Suppressor macrophage treated with lipopolysaccharide for 1 hour (primary cell): ENCODE data around the gene NPRL2.
A peak's percentile ranks its signal among the peaks of the same experiment; 100 is the strongest.

ENCODE experiments used
- DNase-seq, 3 donors: peaks; one replicate each; pipeline ENCODE4 v3.0.0-alpha.2; 2020 to 2022

Gene NPRL2

DNA sequence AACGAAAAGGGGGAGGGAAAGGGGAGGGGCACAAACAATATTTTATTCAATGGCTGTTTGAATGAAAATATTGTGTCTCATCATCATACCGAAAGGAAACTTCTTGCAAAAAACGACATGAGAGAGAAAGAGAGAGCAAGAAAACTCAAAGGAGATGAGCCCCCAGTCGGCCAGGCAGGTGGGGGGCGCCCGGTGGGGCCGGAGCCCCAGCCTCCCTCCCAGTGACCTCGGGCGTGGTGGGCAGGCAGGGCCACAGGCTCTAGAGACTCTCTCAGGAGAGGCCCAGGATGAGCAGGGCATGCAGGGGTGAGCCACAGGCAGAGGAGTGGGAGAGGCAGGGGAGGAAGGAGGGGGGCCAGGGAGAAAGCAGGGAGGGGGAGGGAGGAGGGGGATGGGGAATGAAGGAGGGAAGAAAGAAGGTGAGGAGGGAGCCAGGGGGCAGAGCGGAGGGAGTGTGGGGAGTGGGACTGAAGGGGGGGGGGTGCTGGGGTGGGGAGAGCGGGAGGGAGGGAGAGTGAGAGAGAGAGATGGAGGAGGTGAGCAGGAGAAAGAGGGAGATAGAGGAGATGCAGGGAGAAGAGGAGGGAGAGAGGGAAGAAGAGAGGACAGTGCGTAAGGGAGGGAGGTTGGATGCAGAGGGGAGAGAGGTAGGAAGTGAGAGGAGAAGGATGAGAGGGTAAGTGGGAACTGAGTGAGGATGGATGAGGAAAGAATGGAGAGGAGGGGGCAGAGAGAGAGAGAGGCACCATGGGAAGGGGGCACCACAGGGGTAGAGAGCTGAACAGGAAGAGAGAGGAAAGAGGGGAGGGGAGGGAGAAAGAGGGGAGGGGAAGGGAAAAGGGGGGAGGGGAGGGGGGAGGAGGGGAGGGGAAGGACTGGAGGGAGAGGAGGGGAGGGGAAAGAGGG, 22.8 kb upstream of the NPRL2 start:
- DNase-seq = no peak

DNA sequence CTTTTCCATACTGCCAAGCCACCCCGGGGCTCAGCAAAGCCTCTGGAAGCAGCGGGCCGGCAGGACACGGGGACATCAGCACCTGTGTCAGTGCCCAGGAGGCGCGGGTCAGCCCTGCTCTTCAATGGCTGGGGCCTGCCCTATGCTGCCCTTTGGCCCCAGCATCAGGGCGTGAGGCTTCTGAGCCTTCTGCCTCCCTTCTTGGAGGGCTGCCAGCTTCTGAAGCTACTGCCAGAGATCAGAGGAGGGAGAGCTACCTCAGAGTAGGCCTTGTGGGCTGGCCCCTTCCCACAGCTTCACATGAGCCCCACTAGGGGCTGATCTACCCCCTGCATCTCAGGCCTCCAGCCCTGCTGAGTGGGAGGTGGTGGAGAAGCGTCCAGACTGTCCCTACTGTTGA, 21.8 kb upstream of the NPRL2 start:
- DNase-seq = no peak

DNA sequence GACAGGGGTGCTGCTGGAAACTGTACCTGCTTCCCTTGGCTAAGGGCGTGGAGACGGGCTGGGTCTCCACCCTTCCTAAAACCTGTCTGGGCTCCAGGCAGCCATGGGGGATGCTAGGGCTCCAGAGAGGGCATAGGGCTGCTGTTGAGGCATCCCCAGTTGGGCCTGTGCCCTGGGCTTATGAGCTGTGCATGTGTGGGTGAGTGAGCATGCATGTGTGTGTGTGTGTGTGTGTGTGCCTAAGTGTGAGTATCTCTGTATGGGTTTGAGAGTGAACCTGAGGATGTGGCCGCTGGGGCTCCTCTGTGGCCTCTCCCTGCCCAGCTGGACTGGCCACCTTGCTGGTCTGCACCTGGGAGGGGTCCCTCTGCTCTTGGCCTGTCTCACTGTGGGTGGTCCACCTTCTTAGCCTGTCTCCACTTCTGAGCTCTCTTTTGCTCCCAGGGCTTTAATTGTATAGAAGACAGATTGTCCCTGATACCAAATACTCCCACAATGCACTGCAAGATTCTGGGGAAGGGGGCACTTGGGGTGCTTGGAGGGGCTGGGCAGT, 20.6 kb upstream of the NPRL2 start:
- peak in 2 of 3 donors; percentile 18 to 30 for DNase-seq

GRCh38 chr3:50370594-50370993, 20.0 kb upstream of the NPRL2 start:
- DNase-seq = peak in 2 of 3 donors; percentile 24 to 31

DNA sequence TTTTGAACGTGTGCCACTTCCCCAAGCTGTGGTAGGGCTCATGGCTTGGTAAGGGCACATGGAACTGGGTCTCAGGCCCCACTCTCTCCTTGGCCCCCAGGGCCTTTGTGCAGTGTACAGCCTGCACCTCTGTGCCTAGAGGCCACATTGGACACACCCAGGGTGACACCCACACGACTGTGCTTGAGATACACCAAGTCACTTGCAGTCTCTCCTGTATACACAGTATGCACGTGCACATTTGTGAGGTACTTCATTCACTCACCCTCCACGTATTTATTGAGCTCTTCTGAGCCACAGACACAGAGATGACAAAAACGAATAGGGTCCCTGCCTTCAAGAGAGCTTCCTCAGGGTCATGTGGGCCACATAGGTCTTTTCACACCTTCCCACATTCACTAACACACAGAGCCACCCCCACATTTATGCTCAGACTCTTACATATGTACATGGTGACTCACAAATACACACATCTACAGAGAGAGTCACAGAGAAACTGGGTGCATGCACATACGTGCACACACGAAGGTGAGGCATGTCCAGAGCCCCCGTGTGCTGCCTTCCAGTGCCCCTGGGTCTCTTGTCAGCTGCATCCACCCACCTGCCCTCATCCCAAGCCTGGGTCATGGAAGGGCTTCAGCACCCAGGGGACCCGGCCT, 18.6 kb upstream of the NPRL2 start:
- no peak for DNase-seq

GRCh38 chr3:50365842-50366220, 15.3 kb upstream of the NPRL2 start:
- DNase-seq = no peak

- peak; percentile 75 to 93 (median 86) for DNase-seq
Observed at GRCh38 chr3:50365080-50365841, 14.7 kb upstream of the NPRL2 start.

GRCh38 chr3:50364573-50365079, 14.1 kb upstream of the NPRL2 start:
- no peak for DNase-seq

DNA sequence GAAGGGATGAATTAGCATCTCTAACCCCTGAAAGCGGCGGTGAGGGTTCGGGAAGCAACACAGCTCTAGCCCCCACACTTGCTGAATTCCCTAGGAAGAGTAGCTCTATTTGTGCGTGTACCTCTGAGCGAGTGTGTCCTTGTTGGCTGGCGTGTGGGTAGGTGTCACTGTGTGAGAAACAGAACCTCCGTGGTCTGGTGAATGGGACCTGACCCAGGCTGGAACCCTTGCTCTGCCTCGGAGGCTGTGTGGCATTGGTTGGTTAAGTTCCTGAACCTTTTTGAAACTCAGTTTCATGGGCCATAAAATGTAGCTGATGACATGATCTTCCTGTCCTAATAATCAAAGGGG, 9.2 kb upstream of the NPRL2 start:
- no peak for DNase-seq

DNA sequence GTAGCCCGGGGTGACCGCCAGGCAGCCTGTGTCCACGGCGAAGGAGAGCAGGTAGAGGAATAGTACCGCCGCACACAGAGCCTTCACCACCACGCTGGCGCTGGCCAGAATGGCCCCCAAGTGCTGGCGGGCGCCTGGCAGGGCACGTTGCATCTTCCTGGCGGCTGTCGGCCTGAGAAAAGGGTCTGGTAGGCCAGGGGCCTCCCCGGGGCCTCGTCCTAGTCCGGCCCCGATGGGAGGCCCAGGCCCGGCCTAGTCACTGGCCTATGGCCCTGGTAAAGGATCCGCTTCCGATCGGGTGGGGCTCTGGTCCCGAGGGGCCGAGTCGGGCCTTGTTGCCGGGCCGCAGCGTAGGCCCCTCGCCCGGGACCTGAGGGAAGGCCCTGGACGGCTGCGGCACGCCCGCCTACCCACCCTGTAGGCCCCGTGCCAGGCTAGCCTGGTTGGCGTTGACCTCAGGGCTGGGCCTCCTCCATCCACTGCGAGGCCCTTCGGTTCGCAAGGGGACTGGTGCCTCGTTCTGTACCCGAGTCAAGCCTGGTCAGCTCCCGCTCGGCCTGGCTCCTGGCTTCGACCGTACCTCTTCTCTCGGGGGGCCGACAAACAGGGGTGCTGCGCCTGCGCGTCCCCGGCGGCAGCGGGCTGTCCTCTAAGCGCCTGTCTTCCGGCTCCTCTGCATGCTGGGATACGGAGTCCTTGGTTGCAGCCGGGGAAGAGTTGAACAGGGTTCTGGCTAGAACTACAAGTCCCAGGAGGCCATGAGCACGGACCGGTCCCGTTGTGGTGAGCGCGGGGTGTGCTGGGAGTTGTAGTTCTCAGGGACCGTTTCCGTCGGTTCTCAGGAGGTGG, 8.6 kb upstream of the NPRL2 start, which contains the start of gene TMEM115:
TSS of gene TMEM115 (minus strand) at position 611 of the 849 bp plus-strand sequence. CDS start at position 153, 458 bp downstream.
- DNase-seq = peak; percentile 97 to 98 (median 97)

- DNase-seq = no peak
Observed at GRCh38 chr3:50358355-50358910, 7.9 kb upstream of the NPRL2 start.

- peak; percentile 46 to 57 (median 54) for DNase-seq
Observed at GRCh38 chr3:50357481-50357880, 6.9 kb upstream of the NPRL2 start.

DNA sequence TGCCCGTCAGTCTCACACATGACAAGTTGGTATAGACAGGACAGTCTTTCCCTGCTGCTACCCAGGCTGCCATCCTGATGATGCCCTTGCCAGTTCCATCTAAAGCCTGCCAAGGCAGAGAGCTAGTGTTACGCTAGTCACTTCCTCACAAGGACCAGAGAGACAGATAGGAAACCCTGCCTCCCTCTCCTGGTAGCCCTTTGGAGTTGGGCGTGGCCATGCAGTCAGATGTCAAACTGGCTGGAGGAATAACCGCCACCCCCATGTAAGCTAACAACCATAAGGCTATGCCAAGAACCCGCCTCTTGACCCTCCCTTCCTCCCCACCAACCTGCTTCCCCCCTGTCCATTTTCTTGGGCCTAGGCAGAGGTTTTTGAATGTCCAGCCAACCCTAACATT, 6.0 kb upstream of the NPRL2 start:
- peak; percentile 51 to 63 (median 59) for DNase-seq

DNA sequence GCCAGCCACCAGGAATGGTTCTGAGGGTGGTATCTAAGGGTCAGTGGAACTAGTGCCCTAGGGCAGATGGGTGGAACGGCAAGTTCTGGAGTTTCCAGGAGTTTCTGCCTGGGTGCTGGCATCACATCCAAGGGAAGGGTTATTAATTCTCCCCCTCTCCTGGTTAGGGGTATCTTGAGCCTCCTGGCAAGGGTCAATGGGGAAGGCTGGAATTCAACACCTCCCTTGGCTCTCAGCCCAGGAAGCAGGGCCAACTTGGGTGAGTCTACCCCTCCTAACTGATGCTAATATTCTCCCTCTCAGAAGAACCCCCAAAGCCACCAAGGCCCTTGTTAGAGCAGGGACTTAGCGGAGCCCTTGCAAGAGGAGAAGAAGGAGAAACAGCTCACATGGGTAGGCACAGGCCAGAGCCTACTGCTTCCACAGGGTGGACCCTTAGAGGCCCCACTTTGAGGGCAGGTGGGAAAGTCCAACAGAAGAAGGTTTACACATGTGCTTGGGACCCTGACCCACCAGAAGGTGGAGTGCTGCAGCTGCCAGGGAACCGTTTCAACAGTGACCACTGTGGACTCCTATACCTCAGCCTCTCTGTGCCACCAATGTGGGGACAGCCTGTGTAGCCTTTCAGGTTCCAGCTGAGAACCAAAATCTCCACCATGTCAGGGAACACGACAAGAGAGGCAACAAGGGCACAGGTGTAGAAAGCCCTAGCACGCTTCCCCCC, 5.4 kb upstream of the NPRL2 start:
- no peak for DNase-seq

- DNase-seq = no peak
Observed at GRCh38 chr3:50354850-50355249, 4.3 kb upstream of the NPRL2 start.

DNA sequence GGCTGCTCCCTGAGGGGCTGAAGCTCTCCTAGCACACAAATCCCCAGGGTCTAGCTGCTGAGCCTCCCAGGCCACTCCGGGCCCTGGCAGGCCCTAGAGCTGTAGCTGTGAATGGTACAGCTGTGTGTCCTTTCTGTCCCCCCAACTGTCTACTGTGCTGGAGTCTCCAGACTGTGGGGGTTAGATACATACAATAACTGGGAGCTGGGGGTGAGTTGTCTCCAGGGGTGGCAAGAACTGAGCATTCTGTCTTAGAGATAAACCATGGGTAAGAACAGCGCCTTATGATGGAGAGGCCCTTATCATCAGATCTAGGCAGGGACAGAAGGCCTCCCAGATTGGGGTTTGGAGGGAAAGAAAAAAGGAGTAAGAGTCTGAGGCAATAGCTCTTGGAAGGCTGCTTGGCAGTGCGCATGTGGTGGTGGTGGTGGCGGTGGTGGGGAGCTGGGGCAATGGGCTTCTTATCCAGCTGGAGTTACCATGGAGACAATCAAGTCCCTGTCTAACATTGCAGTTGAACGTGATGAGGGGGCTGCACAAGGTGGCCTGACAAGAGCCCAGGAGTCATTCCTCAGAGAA, 3.7 kb upstream of the NPRL2 start:
- DNase-seq = no peak

DNA sequence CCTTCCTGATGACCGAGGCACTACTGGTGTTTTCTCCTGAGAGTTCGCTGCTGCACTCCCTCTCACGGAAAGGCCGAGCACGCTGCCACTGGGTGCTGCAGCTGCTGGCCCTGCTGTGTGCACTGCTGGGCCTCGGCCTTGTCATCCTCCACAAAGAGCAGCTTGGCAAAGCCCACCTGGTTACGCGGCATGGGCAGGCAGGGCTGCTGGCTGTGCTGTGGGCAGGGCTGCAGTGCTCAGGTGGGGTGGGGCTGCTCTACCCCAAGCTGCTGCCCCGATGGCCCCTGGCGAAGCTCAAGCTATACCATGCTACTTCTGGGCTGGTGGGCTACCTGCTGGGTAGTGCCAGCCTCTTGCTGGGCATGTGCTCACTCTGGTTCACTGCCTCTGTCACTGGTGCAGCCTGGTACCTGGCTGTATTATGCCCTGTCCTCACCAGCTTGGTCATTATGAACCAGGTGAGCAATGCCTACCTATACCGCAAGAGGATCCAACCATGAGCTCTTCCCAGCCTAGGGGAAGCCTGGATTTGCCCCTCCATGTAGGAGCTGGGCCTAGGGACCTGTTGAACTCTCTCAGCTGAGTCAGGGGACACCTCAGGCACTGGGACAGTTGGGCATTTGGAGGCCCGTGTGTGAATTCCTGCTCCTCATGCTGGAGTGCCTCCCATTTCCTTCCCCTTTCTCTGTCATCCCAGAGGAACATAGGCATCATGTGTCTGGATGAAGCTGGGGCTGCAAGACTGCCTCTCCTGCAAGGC, 2.9 kb upstream of the NPRL2 start:
- no peak for DNase-seq

DNA sequence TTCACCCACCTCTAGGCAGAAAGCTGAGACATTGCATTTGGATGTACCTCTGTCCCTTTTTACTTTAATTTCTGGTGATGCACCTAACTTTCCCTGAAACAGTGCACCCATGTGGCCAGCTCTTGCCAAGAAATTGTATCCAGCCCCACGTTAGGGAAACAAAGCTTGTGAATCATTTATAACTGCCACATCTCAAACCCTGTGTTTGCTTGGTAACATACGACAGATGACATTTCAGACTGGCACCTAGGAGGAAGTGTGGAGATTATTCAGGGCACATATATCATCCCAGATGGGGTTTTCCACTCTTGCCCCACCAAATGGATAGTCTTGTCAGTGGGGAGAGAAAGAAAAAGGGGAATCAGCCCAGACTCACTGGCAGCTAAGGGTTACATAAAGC, 2.2 kb upstream of the NPRL2 start:
- DNase-seq = peak; percentile 88 to 94 (median 90)

DNA sequence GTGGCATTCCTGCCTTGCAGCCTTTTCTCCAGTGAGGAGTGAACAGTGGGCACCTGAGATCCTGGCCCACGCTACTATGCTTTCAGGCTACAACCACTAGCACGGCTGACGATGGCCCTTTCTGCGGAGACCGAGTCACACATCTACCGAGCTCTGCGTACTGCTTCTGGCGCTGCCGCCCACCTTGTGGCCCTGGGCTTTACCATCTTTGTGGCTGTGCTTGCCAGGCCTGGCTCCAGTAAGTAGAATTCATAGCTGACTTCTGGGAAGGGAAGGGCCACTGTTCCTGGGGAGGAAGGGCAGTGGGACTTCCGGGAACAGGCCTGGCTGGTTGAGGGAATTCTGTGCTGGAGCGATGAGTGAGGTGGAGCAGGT, 735 bp upstream of the NPRL2 start:
- DNase-seq = no peak

DNA sequence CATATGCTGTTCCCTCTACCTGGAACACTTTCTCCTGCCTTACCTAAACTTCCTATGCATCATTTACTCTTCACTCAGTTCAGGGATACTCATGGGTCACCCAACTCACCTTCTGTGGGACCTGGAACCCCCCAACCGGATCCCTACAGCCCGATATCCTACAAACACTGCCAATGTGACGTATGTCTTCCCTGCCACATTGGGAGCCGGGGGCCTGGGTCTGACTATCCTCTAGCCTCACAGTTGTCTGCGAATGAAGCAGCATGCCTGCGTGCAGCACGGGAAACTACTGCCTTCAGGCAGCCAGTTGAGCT, 405 bp downstream of the NPRL2 start:
- DNase-seq = no peak
